Pons (tissue), 1 donor: ENCODE results near the gene TRMU.

Experiments
- DNase-seq: peaks from one replicate; pipeline ENCODE4 v3.0.0-alpha.2; 2016; ENCODE audit warnings: low spot score

The TRMU gene

DNA sequence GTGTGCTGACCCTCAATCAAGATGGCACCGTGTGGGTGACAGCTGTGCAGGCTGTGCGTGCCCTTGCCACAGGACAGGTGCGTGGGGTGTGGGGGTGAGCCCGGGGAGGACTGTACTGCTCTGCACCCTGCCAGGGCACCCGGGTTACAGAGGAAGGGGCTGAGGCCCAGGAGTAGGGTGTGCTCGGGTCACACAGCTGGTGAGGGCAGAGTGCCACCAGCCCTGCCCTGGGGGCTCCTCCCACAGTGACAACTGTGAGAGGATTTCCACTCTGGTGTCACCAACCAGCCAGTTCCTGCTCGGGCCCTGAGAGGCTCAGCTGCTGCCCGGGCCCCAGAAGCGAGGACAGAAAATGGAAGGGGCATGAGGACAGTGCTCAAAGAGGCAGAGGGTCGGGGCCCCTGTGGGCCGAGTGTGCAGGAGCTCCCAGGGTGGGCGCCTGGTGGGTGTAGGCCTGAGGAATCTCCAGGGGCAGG is 20.5 kb downstream of the TRMU start:
- no peak for DNase-seq

DNA sequence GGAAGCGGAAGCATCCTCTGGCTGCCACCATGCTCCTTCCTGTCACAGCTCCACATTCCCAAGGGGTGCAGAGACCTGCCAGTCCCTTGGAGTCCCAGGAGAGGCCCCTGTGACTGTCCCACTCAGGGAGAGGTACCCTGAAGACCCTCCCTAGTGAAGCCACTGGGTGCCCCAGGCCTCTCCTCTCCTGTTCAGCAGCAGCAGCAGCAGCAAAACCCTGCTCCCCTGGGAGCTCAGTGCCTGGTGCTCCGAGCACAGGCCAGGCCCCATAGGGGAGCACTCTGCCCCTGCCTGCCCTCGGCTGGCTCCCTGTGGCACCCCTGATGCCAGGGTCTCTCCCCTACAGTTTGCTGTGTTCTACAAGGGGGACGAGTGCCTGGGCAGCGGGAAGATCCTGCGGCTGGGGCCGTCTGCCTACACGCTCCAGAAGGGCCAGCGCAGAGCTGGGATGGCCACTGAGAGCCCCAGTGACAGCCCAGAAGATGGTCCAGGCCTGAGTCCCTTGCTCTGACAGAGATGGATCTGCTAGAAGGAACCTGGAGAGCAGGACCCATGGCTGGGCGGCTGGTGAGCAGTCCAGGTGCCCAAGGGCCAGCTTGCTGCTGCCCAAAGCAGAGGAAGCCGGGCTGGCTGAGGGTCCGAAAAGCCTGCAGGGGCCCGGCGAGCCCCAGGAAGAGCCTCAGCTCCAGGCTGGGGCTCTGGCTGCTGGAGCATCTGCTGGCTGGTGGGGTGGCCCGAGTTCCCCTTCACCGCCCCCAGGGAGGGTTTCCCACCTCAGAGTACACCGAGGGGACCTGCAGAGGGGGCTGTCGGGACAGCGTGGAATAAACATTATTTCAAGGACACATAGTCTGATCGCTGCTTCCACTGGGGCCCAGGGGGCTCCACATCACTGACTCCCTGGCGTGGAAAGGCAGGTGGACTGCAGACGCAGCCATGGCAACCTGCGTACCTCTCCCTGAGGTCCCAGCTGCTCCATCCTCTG is 21.3 kb downstream of the TRMU start:
- no peak for DNase-seq

DNA sequence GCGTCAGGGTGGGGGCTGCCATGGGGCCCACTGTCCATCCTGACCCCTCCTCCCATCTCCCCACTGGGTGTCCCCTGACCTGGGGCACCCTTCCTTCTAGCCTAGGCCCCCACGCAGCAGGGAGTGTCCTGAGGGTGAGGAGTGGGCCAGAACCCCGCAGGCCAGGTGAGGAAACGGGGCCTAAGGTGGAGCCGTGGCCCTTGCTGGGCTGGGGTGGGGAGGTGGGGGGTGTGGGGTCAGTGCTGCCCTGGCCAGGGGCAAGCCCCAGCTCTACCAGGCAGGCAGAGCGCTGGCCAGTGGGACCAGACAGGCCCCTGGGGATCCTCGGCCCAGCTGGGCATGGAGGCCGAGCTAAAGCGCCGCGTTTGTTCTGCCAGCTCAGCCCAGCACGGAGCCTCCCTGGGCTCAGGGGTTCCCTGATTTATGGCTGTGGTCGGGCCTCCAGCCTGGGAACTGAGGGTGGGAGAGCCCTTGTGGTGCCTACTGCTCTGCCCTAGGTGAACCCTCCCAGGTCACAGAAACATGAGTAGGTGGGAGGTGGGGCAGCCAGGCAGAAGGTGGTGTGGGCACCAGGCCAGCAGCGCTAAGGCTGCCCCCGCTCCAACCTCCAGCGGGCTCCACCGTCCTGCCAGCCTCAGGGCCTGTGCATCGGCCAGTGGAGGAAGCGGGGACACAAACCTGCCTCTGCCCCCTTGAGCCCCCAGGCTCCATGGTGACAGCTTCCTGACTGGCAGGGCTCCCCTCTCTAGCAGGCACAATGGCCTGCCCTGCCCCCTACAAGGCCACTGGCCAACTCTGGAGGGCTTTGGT is 22.4 kb downstream of the TRMU start:
- no peak for DNase-seq

DNA sequence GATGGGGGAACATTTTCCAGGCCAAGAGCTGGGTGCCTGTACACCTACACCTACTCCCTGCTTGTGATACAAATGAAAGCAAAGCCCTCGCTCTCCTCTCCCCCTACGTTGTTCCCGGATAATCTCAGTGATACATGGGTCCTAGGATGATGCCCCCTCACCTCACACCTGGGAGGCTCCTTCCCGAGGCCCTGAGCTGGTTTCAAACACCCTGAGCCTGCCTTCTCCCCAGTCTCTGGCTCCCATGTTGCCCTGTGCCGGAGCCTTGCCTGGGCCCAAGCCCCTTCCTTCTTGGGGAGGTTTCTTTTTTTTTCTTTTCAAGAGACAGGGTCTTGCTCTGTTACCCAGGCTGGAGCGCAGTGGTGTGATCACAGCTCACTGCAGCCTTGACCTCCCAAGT is 23.3 kb downstream of the TRMU start:
- no peak for DNase-seq

DNA sequence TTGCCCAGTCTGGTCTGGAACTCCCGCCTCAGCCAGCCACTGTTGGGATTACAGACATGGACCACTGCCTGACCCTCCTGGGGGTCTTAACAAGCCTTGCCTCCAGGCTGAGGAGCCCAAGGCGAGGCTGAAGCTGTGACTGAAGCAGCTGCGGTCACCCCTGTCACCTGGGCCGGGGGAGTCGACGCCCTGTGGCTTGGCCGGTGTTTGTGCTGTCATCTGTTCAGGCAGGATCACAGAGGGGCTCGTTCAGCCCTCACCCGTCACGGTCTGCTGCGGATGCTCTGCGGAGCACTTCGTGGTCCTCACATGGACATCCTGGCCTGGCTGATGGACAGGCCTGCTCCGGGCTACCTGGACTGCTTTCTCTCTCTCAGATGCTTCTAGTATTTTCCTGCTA is 23.8 kb downstream of the TRMU start:
- DNase-seq = no peak

DNA sequence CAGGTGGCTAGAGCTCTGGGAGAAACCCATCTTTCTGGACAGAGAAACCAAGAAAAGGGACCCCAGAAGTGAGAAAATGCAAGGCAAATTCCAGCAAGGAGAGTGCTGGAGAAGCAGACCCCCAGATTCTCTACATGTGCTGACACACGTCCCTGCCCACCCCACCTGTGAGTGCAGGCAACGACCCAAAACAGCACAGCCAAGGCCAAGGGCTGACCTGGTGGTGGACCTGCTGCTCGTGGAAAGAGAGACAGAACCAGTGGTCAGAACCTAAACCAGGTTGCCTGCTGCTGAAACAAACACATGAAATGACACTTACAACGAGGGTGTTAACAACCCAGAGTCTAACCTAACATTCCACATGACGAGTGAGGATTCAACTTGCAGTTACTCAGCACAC is 24.6 kb downstream of the TRMU start:
- DNase-seq = no peak

DNA sequence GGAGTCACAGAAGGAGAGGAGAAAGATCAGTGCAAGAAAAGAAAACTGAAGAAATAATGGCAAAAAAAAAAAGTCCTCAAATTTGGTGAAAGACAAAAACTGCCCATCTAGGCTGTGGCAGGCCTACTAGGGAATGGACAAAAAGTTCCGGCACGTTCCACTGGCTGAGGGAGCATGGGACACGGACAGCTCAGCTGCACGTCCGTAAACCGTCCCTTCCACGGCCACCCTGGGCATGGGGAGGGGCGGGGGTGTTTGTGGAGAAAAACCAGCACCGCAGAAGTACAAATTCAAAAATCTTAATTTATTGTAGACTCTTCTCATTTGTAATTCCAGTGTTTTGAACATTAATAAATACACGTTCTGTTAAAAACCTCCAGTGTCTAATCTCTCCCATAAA is 25.4 kb downstream of the TRMU start:
- DNase-seq = no peak

DNA sequence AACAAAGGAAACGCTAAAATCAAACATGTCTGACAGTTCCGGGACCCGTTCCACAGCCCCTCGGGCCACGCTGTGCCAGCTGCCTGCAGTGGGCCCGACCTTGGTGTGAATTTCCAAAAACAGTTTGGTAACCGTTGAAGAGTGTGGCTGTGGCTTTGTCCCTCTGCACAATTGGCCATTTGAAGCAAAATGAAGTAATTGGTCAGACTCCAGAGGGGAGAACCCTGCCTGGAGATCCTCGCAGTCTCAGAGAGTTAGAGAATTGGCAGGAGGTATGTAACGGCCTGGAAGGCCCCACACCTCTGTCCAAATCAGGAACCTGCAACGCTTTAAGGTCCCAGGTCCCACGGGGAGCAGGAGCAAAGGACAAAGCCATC is 26.3 kb downstream of the TRMU start:
- DNase-seq = peak; percentile 14

DNA sequence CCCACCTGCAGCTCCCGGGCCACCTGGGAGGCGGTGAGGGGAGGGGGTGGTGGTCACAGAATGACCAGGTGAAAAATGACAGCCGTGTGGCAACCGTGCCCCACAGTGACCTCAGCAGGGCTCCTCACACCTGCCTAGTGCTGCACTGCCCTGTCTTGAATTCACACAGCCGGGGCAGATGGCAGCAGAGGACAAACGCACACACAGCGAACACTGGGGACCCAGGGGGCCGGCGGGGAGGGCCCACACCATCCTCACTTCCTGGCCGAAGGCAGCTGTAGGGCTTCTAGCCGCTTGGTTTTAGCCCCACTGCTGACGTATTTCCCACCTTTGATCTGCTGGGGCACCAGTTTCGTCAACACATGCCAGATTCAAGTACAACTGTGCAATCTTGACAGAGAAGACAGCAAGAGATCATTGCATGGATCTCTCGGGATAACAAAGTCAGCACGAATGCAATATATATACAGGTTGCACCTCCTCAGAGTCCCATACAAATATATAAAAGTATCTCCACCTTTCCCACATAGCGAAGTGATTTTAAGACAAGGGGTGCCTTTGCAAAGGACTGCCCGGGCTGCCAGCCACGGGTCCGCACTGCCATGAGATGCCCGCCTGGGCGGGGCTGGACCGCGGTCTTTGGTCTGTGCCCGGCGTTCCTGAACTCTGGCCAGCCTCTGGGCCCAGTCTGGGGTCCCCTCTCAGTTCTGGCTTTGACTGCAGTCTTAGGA is 26.9 kb downstream of the TRMU start:
- DNase-seq = no peak

DNA sequence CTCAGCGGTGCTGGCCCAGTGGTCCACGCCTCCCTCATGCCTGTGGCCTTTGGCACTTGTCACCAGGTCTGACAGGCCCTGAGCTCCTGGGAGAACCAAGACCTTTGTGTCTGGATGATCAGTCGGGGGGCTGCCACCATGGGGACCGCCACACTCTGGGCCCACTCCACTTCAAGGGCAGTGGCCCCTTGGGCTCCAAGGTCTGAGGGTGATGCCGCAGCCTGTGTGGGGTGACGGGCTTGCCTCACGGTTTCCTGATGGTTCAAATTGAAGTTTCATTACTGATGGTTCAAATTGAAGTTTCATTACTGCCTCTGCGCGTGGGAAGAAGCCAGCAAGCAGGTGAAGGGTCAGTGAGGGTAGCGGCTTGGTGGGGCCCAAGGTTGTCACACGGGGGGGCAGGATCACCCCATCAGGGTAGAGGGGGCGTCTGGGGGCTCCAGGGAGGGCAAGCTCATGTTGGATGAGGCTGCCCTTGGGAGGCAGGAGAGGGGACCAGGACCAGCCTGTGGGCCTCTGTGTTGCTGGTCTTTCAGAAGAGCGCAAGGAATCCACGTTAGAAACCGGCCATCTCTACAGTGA is 27.5 kb downstream of the TRMU start:
- no peak for DNase-seq

DNA sequence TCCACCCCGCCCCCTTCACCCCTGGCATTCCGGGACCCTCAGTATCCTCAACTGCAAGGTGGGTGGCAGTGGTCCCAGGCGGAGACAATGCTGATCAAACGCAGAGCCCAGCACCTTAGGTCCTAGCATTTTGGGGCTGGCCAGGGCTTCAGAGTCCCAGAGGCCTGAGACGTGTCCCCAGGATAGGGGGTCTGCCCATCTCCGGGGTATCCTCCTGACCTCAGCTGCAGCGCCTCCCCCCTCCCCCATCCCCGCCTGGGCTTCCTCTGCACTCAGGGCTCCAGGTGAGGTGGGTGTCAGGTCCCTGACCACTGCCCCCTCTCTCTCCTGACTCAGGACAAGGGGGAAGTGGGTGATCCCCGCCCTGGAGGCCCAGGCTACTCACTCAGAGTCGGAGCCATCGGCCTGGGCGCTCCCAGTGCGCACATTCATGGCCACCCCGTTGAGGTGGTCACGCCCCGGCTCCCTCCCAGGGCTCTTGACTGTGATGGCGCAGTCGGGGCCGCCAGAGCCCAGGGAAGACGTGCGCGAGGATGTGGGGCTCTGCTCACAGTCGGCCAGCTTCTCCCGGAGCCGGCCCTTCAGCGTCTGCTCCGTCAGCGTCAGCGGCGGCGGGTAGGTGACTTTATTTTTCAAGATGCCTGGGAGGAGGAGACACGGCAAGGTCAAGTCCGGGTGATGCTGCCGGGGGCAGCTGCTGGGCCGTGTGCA is 28.3 kb downstream of the TRMU start:
- no peak for DNase-seq

DNA sequence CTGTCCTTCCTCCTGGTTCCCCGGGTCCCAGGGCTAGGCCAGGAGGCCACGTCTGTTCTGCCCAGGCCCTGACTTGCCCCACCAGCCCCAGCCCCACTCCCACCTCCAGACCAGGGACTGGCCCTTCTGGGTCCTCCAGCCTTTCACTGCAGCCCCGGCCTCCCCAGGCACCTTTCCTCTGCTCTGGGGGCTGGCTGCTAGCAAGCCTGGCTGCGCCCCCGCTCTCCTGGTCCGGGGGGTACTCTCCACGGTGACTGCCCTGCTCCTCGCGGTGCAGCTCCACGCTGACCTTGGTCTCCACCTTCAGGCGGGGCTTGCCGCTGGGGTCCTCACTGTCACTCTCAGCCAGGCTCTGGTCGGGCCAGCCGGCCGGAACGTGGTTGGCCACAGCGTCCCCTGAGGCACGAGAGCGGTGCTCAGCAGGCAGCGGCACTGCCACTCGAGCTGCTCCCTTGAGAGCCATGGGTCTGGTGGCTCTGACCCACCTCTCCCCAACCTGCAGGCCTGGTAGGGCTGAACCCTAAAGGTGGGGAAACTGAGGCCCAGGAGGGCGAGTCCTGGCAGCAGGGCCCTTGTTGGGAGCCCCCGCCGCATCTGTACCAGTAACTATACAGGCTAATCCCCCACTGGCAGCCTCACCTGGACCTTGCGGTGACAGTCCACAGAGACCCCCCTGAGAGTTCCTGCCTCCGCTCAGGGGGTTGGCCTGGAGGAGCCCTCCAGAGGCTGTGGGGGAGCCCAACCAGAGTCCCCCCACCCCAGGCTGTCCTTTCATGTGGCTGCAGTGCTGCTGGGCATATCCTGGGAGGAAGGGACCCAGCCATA is 29.0 kb downstream of the TRMU start:
- no peak for DNase-seq

DNA sequence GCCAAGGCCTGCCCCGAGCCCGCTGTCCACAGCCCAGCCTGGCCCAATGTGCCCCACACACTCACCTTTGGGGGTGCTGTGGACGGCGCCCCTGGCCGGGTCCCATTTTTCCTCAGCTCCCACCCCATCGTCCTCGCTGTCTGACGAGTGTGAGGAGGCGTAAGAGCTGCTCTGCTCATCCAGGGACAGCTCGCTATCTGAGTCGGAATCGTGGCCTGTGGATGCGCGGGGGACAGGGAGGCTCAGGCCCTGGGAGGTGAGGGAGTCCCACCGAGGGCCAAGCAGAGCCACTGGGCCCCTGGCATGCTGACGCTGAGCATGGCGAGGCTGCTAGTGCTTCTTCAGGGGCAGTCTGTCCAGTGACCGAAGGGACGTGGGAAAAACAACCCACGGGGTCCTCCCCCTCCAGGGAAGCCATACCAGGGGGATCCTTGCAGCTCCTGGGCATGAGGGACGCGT is 29.7 kb downstream of the TRMU start:
- DNase-seq = no peak

DNA sequence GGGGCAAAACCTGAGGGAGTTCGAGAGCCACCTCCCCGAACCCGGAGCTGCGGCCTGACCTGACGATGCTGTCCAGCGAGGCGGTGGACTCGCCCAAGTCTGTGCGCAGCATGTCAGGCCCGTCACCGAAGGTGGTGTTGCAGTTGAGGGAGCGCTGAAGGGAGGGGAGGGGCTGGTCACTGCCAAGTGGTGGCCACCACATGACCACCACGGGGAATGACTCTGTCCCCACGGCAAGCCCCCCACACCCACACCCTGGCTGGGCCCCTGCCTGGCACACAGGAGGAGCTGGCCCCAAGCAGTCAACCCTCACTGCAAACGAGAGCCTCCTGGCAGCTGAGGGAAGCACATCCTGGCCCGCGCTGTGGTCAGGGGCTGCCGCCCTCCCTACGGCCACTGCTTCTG is 30.8 kb downstream of the TRMU start:
- no peak for DNase-seq

DNA sequence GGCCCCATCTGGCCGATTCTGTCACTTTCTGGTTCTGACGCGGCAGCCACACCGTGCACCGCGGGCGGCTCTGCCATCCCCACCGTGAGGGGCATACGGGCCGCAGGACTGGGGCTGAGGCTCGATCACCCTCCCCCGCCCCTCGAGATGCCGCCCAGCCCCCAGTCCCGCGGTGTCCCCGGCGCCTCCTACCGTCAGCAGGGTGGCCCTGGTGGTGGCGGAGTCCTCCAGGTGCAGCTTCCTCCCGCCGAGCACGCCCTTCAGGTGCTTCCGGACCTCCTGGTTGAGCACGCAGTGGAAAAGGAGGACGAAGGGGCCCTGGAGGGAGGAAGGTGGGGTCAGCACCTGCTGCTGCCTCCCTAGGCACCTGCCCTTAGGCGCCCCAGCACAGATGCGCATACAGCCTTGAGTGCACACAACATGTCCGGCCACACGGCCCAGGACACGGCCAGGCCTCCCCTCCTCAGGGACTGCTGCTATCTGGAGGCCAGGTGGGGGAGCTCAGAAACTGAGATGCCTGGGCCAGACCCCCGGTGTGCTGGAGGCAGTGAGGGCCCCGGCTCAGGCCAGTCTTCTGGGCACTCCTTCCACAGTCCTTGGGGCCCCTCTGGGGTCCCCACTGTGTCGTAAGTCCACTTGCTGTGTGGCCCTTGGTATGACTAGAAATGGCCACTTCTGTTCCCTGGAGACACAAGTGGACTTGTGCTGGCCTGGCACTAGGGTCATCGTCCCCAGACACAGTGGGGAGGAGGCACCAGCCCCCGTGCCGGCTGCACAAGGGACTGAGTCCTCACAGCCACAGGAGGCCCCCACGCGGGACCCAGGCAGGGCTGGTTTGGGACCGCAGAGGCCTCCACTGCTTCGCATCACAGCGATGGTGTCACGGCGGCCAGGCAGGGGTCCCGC is 31.5 kb downstream of the TRMU start:
- DNase-seq = no peak

DNA sequence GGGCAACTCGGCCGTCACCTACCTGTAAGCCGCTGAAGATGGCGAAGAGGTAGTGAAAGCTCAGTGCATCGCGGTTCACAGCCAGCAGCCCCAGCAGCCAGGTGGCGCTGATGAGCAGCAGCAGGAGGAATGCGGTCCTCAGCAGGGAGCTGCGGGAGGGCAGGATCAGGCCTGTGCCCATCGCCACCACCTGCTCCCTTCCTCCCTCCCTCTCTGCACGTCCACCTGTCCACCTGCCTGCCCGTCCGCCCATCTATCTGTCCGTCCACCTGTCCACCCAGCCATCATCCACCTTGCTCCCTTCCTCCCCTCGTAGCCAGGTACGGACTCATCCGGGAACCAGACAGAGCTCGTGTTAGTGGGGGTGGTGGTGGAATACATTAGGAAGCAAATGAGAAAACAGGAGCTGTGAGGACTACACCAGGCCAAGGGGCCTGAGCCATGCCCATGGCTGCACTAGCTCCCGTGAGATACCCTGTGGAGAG is 32.2 kb downstream of the TRMU start:
- DNase-seq = no peak

DNA sequence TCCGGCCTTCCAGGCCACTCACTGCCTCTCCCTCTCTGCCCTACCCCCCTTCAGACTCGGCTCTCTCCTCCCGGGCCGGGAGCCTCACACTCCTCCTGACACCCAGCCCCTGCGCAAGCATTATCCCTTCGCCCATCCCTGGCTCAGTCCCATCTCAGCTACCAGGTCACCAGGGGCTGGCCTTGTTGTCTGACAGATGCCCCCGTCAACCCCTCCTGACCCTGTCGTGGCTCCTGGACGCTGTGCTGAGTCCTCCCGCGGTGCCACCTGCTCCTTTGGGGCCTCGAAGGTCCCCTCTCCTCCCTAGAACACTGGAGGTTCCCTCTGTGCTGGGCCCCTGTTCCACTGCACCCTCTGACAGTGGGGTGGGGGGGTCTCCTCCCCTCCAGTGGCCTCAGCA is 32.9 kb downstream of the TRMU start:
- no peak for DNase-seq

DNA sequence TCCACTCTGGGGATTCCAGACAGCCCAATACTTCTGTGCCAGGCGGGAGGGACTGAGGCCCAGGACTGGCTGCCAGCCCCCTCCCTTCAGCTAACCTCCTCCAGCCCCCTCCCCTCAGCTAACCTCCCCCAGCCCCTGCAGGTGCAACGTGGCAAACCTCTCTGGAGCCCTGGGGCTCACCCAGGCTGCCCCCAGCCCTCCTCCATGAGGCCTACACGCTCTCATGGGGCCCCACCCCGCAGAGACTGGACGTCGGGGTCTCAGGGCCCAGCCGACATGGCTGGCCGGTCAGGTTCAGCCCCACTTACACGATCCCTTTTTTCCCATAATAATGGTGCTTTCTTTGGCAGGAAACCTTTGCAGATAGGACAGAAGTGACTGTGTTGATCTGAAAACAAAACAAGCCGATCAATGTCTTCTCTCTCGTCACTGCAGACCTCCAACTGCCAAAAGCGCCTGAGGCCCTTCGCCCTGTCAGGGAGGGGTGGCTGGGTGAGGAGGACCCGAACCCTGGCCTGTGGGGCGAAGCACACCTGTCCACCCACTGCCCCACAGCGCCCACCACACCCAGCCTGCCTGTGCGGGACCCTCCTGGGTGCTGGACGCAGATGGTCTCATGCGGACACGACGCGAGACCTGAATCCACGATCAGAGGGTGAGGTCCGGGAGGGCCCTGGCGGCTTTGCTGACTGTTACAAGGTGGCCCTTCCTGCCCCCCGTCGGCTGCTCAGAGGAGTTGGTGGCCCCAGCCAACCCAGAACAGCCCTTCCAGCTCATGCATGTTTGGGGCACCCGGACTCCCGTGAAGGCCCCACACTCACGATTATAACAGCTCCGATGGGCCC is 33.6 kb downstream of the TRMU start:
- DNase-seq = no peak
